Measurements from ENCODE around the gene NPL.
A peak's percentile ranks its signal among the peaks of the same experiment; 100 is the strongest.

Gene NPL

GRCh38 chr1:182823220-182823619 lies 33.6 kb downstream of the NPL start:
- DNase-seq: no peak

DNA sequence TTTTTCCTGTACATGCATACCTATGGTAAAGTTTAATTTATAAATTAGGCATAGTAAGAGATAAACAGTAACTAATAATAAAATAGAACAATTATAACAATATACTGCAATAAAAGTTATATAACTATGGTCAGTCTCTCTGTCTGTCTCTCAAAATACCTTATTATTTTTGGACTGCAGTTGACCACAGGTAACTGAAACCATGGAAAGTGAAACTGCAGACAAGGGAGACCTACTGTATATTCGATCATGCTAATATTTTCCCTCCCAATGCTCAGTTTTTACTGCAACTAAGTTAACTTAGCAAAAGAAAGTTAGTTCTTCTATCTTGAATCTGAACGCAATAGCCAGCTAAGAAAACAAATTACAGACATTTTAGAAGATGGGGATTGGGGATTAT lies 37.3 kb downstream of the NPL start:
- DNase-seq: no peak

DNA sequence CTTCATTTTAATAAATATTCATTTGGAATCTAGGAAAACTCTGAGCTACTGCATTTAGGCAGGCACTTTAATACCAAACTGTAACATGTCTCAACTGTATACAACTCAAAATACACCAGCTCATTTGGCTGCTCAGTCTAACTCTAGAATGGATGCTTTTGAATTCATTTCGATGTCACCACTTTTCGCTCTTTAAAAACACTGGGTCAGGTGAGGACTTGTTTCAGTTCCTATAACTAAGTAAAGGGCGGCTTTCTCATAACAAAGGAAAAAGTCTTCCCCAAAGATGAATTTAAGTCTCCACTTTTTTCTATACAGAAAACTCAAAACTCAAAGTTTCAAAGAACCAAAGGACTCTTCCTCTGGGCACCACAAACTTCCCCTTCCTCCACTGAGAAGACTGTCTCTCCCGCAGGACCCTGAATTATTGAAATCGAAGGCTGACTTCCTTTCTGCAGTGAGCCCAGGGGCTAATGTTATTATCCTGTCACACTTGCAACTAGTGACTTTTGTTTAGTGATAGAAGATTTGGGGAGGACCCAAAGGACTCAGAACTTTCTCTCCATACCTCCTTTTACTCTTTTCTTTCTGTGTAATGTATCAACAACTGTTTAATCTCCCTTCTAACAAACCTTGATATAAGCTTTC lies 39.8 kb downstream of the NPL start:
- no peak for DNase-seq

- DNase-seq: no peak
Measured at GRCh38 chr1:182833271-182833670, 43.7 kb downstream of the NPL start.

GRCh38 chr1:182834326-182834725 lies 44.8 kb downstream of the NPL start:
- DNase-seq: no peak

GRCh38 chr1:182835806-182836205 lies 46.2 kb downstream of the NPL start:
- DNase-seq: no peak

DNA sequence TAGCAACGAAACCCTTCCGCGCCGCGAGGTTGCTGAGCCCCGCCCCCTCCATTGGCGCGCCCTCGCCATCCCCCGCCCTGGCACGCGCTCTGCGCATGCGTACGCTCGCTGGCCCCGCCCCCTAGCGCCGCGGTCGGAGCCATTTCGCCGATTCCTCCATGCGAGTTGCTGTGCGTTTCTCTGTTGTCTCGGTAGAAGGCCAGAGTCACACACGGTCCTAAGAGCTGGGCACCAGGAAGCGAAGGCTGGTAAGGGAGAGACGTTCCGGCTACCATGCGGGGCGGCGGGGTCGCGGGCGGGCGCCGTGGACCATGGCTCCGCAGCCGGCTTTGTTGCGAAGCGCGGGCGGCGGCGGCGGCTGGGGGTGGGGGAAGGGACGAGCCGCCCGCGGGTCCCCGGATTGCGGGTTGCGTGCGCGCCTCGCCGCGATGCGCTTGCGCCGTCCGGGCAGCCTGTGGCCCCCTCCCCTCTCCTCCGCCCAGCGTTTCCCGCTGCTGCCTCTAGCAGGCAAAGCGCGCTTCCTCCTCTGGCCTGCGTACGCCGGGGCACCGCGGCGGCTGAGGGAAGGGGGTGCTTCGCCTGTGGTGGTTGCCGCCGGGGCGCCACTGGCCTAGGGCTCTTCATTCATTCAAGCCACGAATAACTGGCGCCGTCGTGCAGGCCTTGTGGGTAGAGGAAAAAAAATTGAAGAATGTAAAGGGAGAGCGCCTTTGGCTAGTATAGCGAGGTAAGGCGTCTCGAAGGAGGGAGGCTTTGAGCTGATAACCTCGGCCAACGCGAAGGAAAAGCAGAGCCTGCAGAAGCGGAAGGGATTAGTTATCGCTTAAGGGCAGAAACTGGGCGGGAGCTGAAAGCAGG lies 49.9 kb downstream of the NPL start, which contains the start of gene DHX9:
Gene DHX9 (plus strand): TSS at position 139 of the 858 bp plus-strand sequence. CDS start 3,220 bp downstream, outside the sequence.
- DNase-seq: peak; percentile 96

GRCh38 chr1:182841368-182841988 lies 51.9 kb downstream of the NPL start:
- DNase-seq: peak; percentile 32

- no peak for DNase-seq
Measured at GRCh38 chr1:182842265-182842664, 52.7 kb downstream of the NPL start.

DNA sequence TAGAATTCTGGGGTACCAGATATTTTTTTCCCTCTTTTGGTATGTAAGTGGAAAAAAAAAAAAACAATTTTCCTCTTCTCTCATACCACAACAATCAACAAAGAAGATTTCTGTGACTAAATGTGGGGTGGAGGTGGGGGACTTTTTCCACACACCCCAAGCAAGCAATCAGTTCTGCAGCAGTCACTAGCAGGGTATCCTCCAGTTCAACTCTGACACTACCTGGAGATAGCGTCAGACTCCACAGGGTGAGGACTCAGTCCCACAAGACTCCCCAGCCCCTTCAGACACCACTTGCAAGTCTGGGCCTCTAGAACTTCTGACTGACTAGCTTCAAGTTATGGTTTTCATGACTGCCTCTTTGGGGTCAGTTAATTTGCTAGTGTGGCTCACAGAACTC lies 55.8 kb downstream of the NPL start:
- DNase-seq: no peak

DNA sequence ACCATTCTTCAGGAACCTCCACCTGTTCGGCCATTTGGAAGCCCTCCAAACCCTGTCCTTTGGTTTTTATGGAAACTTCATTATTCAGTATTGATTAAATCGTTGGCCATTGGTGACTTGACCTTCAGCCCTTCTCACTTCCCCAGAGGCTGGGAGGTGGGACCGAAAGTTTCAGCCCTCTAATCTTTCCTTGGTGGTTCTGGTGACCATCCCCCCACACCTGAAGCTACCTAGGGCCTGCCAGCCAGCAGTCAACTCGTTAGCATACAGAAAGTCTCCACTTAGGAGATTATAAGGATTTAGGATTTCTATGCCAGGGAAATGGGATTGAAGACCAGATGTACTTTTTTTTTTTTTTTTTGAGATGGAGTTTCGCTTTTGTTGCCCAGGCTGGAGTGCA lies 56.3 kb downstream of the NPL start:
- DNase-seq: no peak

- no peak for DNase-seq
Measured at GRCh38 chr1:182847105-182847504, 57.5 kb downstream of the NPL start.

GRCh38 chr1:182848736-182849135 lies 59.2 kb downstream of the NPL start:
- DNase-seq: no peak

- no peak for DNase-seq
Measured at GRCh38 chr1:182850319-182850718, 60.7 kb downstream of the NPL start.

GRCh38 chr1:182851825-182852224 lies 62.3 kb downstream of the NPL start:
- peak; percentile 35 for DNase-seq

DNA sequence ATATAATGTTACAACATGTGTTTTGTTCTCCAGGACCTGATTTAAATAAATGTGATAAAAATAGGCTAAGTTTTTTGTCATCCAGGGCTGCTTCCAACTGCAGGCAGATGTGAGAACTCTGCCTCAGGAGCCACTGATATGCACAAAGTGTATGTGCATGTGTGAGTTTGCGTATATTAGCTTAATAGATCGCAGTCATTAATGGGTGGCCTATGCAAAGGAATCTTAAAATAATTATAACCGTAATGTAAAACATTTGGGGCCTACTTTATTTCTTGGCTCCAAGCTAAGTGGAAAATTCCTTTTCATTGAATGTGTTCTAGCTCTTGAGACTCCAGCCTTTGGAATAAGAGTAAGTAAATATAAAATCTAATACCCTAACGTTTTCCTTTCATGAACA lies 66.3 kb downstream of the NPL start:
- no peak for DNase-seq

DNA sequence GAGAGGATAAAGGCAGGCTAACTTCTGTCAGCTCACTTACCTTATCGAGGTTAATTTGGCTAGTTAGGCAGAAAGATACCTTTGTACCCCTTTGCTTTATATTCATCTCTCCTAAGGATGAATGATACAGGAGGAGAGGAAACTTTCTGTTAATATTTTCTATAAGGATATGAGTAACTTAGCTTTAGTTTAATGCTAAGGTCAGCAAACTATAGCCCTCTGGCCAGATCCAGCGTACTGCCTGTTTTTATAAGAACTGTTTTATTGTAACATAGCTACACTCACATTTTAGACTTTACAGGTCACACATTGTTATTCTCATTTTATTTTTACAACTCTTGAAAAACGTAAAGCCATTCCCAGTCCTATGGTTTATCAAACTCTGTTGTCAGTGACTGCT lies 67.6 kb downstream of the NPL start:
- no peak for DNase-seq

GRCh38 chr1:182860658-182861057 lies 71.1 kb downstream of the NPL start:
- no peak for DNase-seq

DNA sequence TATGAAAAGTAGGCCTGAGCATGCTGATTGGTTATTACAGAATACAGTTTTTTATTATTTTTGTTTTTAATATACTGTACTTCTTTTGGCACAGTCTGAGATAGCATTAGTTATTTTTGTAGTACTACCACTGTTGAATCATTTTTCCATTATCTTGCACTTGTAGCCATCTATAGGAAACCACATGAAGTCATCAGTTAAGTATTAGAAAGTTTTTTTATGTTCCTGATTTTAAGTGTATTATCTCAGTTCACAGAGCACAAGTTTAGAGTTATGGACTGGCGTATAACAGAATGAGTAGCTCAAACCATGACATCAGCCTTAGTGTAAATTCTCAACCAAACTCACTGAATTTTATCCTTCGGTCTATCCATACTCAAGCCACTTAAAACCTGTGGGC lies 72.4 kb downstream of the NPL start:
- peak; percentile 15 for DNase-seq

DNA sequence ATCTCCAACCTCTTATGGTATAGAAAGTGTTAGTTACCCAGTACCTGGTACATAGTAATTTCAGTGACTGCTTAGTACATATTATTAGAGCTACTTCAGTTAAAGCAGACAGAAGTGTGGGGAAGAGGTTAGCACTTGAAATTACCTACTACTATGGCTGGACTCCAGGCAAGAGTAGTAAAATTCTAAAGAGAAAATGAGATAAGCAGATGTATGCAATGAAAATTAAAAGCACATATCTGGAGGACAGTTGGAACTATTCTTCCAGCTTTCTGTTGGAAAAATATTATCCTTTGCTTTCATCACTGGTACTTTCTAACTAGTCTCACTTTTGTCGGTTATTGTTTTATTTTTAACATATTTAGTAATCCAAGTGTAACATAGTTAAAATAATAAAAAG lies 73.3 kb downstream of the NPL start:
- no peak for DNase-seq

DNA sequence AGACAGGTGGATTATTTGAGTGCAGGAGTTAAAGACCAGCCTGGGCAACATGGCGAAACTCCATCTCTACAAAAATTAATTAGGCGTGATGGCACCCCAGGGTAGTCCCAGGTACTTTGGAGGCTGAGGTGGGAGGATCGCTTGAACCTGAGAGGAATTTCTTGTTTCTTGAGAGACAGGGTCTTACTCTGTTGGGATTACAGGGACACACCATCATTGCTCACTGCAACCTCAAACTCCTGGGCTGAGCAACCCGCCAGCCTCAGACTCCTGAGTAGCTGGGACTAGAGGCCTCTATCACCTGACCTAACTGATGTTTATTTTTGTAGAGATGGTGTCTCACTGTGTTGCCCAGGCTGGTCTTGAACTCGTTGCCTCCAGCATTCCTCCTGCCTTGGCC lies 74.4 kb downstream of the NPL start:
- no peak for DNase-seq

DNA sequence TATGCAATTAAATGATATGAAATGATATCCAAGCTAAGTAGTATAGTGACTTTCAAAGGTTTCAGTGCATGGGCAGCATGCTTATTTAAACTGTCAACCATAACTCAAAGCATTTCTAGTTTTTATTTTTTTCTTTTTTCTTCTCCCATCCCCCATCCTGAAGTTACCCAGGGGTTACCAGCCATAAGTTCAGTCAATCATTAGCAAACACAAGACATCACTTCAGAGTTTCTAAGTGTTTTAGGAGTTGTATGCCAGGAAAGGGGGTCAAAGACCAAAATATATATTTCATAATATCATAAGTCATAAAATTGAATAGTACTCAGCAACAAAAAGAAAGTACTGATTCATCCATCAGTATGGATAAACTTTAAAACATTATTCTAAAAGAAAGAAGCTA lies 78.3 kb downstream of the NPL start:
- no peak for DNase-seq

- DNase-seq: no peak
Measured at GRCh38 chr1:182869241-182869666, 79.7 kb downstream of the NPL start.

DNA sequence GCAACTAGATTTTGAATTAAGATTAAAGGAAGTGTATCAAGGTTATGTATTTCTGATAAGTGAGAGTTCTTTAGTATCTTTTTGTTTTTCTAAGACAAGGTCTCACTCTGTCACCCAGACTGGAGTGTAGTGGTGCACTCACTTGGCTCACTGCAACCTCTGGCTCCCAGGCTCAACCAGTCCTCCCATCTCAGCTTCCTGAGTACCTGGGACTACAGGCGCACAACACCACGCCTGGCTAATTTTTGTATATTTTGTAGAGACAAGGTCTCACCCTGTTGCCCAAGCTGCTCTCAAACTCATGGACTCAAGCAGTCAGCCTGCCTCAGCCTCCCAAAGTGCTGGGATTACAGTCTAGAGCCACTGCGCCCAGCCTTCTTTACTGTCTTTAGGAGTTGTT lies 83.3 kb downstream of the NPL start:
- DNase-seq: no peak
